ENCODE results near the gene LDLRAD3. TPM values are rescaled to one million over a fixed set of nuclear protein-coding genes. Genes with fewer than 3 reads are reported as not detected.

Gene LDLRAD3
- polyA plus RNA-seq, 1 of the 3 experiments (the other 2 are of a cell fraction), result 10.6 TPM

DNA sequence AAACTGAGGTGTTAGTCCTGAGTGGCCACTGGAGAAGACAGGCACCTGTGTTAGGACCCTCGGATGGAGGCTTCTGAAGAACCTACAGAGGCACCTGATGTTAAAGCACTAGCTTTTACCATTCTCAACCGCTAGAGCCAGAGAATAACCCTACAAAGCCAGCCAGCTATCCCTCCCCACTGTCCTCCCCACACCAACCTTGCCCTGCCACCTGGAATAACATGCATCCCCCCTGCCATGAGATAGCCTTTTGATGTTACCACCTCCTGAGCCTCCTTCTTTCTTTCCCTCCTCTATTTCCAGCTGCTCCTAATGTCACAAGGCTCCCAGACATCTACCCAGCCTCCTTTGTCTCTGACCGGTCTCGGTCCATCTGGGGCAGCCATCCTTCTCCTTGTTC is 317.2 kb downstream of the LDLRAD3 start (continued):
- no peak for TF ChIP-seq REST (IDR thresholded peaks at IDR 0.05; ENCODE audit: low read depth, low read length)
- TF ChIP-seq, protein P1, sequence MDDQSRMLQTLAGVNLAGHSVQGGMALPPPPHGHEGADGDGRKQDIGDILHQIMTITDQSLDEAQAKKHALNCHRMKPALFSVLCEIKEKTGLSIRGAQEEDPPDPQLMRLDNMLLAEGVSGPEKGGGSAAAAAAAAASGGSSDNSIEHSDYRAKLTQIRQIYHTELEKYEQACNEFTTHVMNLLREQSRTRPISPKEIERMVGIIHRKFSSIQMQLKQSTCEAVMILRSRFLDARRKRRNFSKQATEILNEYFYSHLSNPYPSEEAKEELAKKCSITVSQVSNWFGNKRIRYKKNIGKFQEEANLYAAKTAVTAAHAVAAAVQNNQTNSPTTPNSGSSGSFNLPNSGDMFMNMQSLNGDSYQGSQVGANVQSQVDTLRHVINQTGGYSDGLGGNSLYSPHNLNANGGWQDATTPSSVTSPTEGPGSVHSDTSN (IDR thresholded peaks at IDR 0.05), result no peak
- no peak for TF ChIP-seq NRF1 (IDR thresholded peaks at IDR 0.05; ENCODE audit: low read depth, low read length)

- Histone ChIP-seq H3K4me2 (no peak overlapping the region), H3K27ac (ENCODE audit: low read depth in 2 of 2, low read length in 1 of 2) (no peak overlapping the region), H3K4me3 (ENCODE audit: low read depth in 2 of 2, low read length in 1 of 2) (no peak overlapping the region), H3K79me2 (ENCODE audit: insufficient read depth) (no peaks in the 10 kb centered on the region), H3K9ac (no peak overlapping the region), H3K36me3 (replicated peaks in 1 of 2; ENCODE audit: control insufficient read depth in 1 of 2, insufficient read depth in 2 of 2, low read length in 1 of 2) (no peaks in the 10 kb centered on the region), H3K4me1 (ENCODE audit: control insufficient read depth in 1 of 2, insufficient read depth in 2 of 2, low read depth in 1 of 2, low read length in 1 of 2) (peaks cover 0 to 6% of the 10 kb centered on the region in 2 experiments; a peak in 1 of 4 replicates), H3K9me3 (no peaks in the 10 kb centered on the region), H3K27me3 (ENCODE audit: insufficient read depth) (no peaks in the 10 kb centered on the region), H3F3A (replicated peaks; ENCODE audit: insufficient read depth) (no peaks in the 10 kb centered on the region), H2AFZ (ENCODE audit: low read depth) (no peak overlapping the region), H3K9me2 (no peaks in the 10 kb centered on the region), H4K20me1 (ENCODE audit: insufficient read depth) (no peaks in the 10 kb centered on the region)
- 72% methylated on average over 8 of the region's 9 CpGs for WGBS (ENCODE audit: low lambda C conversion rate)
- peak; percentile 42 for DNase-seq
- ChIA-PET POLR2A (no interaction called here), CTCF (interaction anchor here (0.8 to 8.1 kb wide), 11 partner anchors 10 to 647 kb away, joined by 3 to 88 read pairs (median 5); no protein-coding TSS in a partner anchor)
- TF ChIP-seq TAF1 (IDR thresholded peaks at IDR 0.05; ENCODE audit: borderline replicate concordance, low read depth, low read length), result no peak
- TF ChIP-seq SIN3A (IDR thresholded peaks at IDR 0.05; ENCODE audit: borderline replicate concordance, low read depth, low read length), result no peak
- peak; percentile 11 for TF ChIP-seq CHD2 (IDR thresholded peaks at IDR 0.05; ENCODE audit: low read length, partially characterized antibody)
- no peak; a peak in 1 of 4 replicates for TF ChIP-seq EP300 (IDR thresholded peaks at IDR 0.05; ENCODE audit: borderline replicate concordance in 1 of 2, low read depth in 1 of 2, low read length in 1 of 2)
- peak; percentile 49; the same call in 1 of the 2 replicates for TF ChIP-seq RCOR1 (IDR thresholded peaks at IDR 0.05; ENCODE audit: low read length)
- TF ChIP-seq NFIC (IDR thresholded peaks at IDR 0.05; ENCODE audit: borderline replicate concordance), result no peak
- TF ChIP-seq FOXJ3 (CRISPR knock-in tag; IDR thresholded peaks at IDR 0.05), result no peak
- TF ChIP-seq REST (IDR thresholded peaks at IDR 0.05; ENCODE audit: low read depth, low read length), result no peak
- no peak for TF ChIP-seq RXRA (IDR thresholded peaks at IDR 0.05; ENCODE audit: borderline replicate concordance, low read depth)
Observed at GRCh38 chr11:36264011-36264972, 320.4 kb downstream of the LDLRAD3 start.

All from SK-N-SH (cell line).